ENCODE data around the gene NDRG4. TPM values are rescaled to one million over a fixed set of nuclear protein-coding genes. Genes with fewer than 3 reads are reported as not detected.
A peak's percentile ranks its signal among the peaks of the same experiment; 100 is the strongest.
"Not testable (repeated sequence)": the region's sequence is repeated elsewhere in the genome, so short reads cannot be mapped to it uniquely, and the experiment has no call there.

The NDRG4 gene
- total RNA-seq, 1 donor from 2014 or later: 8.7 TPM

DNA sequence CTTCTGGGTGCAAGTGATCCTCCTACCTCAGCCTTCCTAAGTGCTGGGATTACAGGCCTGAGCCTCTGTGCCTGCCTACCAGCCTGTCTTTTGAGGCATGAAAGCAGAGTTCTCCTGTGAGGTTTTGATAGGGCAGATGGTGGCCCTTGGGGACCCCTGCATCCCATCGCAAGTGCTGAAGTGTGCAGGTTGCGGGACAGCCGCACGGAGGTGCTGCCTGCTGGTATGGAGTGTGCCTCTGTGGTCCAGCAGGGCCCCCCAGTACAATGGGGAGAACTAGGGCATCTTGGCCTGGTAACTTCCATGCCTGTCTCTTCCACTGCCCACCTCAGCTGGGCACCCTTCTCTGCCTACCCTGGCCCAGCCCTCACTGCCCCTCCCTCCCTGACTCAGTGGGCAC, 9.9 kb upstream of the NDRG4 start:
- H3K27ac Mint-ChIP-seq (ENCODE audit: unreplicated experiment): no peak overlapping the region
- no peaks in the 10 kb centered on the region for H3K9me3 Mint-ChIP-seq (ENCODE audit: low read depth)
- H3K4me1 Mint-ChIP-seq (ENCODE audit: low read depth): peaks cover 3% of the 10 kb centered on the region
- no peak overlapping the region for H3K4me3 Mint-ChIP-seq (ENCODE audit: unreplicated experiment)
- TF ChIP-seq, protein P1, sequence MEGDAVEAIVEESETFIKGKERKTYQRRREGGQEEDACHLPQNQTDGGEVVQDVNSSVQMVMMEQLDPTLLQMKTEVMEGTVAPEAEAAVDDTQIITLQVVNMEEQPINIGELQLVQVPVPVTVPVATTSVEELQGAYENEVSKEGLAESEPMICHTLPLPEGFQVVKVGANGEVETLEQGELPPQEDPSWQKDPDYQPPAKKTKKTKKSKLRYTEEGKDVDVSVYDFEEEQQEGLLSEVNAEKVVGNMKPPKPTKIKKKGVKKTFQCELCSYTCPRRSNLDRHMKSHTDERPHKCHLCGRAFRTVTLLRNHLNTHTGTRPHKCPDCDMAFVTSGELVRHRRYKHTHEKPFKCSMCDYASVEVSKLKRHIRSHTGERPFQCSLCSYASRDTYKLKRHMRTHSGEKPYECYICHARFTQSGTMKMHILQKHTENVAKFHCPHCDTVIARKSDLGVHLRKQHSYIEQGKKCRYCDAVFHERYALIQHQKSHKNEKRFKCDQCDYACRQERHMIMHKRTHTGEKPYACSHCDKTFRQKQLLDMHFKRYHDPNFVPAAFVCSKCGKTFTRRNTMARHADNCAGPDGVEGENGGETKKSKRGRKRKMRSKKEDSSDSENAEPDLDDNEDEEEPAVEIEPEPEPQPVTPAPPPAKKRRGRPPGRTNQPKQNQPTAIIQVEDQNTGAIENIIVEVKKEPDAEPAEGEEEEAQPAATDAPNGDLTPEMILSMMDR (IDR thresholded peaks at IDR 0.05): no peak
- peak; percentile 43 for DNase-seq (ENCODE audit: low spot score)
- peaks cover 2% of the 10 kb centered on the region for H3K27me3 Mint-ChIP-seq (ENCODE audit: low read depth)
- no peaks in the 10 kb centered on the region for H3K36me3 Mint-ChIP-seq (ENCODE audit: low read depth)

DNA sequence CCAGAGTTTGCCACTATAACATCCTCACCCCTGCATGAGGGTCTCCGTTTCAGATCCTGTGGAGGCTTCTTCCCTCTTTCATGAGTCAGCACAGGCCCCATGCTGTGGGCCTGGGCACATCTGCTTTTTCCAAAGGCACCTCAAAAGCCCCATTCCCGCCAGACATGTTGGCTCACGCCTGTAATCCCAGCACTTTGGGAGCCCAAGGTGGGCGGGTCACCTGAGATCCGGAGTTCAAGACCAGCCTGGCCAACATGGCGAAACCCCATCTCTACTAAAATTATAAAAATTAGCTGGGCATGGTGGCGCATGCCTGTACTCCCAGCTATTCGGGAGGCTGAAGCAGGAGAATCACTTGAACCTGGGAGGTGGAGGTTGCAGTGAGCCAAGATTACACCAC, 9.4 kb upstream of the NDRG4 start:
- H3K27ac Mint-ChIP-seq (ENCODE audit: unreplicated experiment); H3K4me1 Mint-ChIP-seq (ENCODE audit: low read depth); H3K4me3 Mint-ChIP-seq (ENCODE audit: unreplicated experiment); H3K36me3 Mint-ChIP-seq (ENCODE audit: low read depth); H3K9me3 Mint-ChIP-seq (ENCODE audit: low read depth); H3K27me3 Mint-ChIP-seq (ENCODE audit: low read depth): not testable (repeated sequence)
- DNase-seq (ENCODE audit: low spot score): peak; percentile 39

DNA sequence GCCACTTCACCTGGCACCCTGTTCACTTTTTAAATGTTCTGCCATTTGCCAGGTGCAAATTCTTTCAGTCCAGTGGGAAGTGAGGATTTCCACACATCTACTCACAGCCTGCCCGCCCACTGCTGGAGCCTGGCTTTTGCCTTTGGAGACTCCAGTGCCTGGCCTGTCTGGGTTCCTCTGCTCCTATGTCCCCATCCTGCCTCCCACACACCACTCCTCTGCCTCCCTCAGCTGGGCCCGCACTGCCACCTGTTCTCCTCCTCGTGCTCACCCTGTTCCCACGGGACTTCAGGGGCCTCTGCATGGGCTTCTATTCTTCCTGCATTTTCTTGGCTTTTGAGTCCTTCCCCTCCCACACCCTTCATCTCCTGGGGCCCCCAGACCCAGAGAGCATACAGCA, 7.9 kb upstream of the NDRG4 start:
- H3K4me3 Mint-ChIP-seq (ENCODE audit: unreplicated experiment): no peak overlapping the region
- H3K27ac Mint-ChIP-seq (ENCODE audit: unreplicated experiment): peak overlapping the region; percentile 27
- H3K4me1 Mint-ChIP-seq (ENCODE audit: low read depth): peaks cover 10% of the 10 kb centered on the region
- no peaks in the 10 kb centered on the region for H3K9me3 Mint-ChIP-seq (ENCODE audit: low read depth)
- DNase-seq (ENCODE audit: low spot score): peak; percentile 77
- H3K36me3 Mint-ChIP-seq (ENCODE audit: low read depth): no peaks in the 10 kb centered on the region
- TF ChIP-seq, protein P1 (IDR thresholded peaks at IDR 0.05): no peak
- peaks cover 2% of the 10 kb centered on the region for H3K27me3 Mint-ChIP-seq (ENCODE audit: low read depth)

DNA sequence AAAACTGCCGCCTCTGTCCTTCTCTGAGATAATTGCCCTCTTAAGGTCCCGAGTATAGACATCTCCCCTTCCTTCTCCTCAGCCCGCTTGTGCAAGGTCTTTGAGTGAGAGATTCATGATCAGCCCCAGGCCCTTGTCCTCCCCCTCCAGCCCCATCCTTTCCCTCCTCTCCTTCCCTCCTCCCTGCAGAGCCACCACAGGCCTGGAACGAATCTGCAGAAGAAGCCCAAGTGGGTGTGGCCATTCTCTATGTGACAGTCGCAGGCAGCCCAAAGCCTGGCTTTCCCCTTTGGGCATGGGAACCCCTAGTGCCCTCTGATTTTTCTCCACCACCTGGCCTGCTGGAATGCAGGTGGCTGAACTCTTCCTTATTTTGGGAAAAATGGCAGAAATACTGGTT, 7.2 kb upstream of the NDRG4 start:
- H3K4me3 Mint-ChIP-seq (ENCODE audit: unreplicated experiment): no peak overlapping the region
- H3K27me3 Mint-ChIP-seq (ENCODE audit: low read depth): peaks cover 2% of the 10 kb centered on the region
- H3K36me3 Mint-ChIP-seq (ENCODE audit: low read depth): no peaks in the 10 kb centered on the region
- peaks cover 10% of the 10 kb centered on the region for H3K4me1 Mint-ChIP-seq (ENCODE audit: low read depth)
- H3K9me3 Mint-ChIP-seq (ENCODE audit: low read depth): no peaks in the 10 kb centered on the region
- peak; percentile 41 for DNase-seq (ENCODE audit: low spot score)
- H3K27ac Mint-ChIP-seq (ENCODE audit: unreplicated experiment): no peak overlapping the region
- TF ChIP-seq, protein P1 (IDR thresholded peaks at IDR 0.05): no peak

DNA sequence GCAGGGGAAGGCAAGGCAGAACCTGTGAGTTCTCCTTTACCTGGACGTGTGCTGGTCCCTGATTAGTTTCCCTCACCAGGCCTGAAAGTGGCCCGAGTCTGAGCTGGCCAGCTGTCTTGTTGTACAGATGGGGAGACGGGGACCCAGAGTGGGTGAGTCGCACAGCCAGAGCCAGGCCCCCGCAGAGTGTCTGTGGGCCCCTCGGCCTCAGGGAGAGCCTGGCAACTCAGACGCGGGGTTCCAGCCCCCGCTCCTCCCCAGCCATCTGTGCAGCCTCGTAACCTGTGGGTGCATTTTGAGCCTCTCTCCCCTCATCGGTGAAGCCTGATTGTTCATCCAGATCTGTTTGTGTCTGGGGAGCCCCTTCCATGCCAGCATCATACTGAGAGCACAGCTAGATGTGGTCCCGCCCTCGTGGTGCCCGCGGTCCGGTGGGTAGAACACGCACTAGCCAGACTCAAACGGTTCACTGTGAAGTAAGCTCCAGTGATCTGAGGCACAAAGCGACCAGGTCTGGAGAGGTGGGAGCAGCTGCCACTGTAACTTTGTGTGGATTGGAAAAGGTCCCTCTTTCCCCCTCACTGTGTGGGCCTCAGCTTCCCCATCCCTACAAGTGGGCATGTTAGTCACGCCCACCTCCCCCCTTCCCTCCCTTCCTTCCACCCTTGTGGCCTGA, 6.0 kb upstream of the NDRG4 start:
- Mint-ChIP-seq H3K27ac (ENCODE audit: unreplicated experiment) (no peak overlapping the region), H3K27me3 (ENCODE audit: low read depth) (peaks cover 2% of the 10 kb centered on the region)
- TF ChIP-seq, protein P1 (IDR thresholded peaks at IDR 0.05): no peak

DNA sequence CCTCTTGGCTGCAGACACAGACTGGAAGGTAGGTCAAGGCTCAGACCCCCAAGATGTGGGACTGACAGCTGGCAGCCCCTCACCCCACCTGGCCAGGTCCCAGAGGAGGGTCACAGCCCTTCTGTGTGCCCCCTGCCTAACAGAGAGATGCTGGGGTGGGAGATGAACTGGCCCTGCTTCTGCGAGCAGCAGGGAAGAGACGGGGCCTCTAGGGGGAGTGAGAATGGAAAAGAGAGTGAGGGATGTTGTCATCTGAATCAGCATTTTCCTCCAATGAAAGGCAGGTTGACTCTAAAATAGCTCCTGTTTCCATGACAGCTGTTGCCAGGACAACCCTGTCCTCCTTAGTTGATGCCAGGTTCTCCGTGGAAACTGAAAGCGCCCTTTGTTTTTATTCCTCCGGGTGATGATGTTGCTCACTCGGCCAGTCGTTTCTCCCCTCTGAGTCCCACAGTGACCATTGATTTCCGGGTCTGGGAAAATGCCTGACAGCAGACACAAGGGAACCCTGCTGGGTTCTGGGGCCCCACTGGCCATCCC, 4.9 kb upstream of the NDRG4 start:
- Mint-ChIP-seq H3K27me3 (ENCODE audit: low read depth) (peaks cover 2% of the 10 kb centered on the region), H3K27ac (ENCODE audit: unreplicated experiment) (peak overlapping the region; percentile 90), H3K9me3 (ENCODE audit: low read depth) (no peaks in the 10 kb centered on the region), H3K4me1 (ENCODE audit: low read depth) (peaks cover 13% of the 10 kb centered on the region), H3K4me3 (ENCODE audit: unreplicated experiment) (peak overlapping the region; percentile 52), H3K36me3 (ENCODE audit: low read depth) (no peaks in the 10 kb centered on the region)
- DNase-seq (ENCODE audit: low spot score): no peak
- TF ChIP-seq, protein P1 (IDR thresholded peaks at IDR 0.05): peak; percentile 80

More for the DNA sequence above, 6.0 kb upstream of the NDRG4 start:
- H3K4me3 Mint-ChIP-seq (ENCODE audit: unreplicated experiment): no peak overlapping the region
- no peaks in the 10 kb centered on the region for H3K36me3 Mint-ChIP-seq (ENCODE audit: low read depth)
- no peaks in the 10 kb centered on the region for H3K9me3 Mint-ChIP-seq (ENCODE audit: low read depth)
- DNase-seq (ENCODE audit: low spot score): peak; percentile 82
- peaks cover 10% of the 10 kb centered on the region for H3K4me1 Mint-ChIP-seq (ENCODE audit: low read depth)
